ENCODE results near the gene L3MBTL2.
"Not testable (repeated sequence)": the region's sequence is repeated elsewhere in the genome, so short reads cannot be mapped to it uniquely, and the experiment has no call there.

The L3MBTL2 gene

DNA sequence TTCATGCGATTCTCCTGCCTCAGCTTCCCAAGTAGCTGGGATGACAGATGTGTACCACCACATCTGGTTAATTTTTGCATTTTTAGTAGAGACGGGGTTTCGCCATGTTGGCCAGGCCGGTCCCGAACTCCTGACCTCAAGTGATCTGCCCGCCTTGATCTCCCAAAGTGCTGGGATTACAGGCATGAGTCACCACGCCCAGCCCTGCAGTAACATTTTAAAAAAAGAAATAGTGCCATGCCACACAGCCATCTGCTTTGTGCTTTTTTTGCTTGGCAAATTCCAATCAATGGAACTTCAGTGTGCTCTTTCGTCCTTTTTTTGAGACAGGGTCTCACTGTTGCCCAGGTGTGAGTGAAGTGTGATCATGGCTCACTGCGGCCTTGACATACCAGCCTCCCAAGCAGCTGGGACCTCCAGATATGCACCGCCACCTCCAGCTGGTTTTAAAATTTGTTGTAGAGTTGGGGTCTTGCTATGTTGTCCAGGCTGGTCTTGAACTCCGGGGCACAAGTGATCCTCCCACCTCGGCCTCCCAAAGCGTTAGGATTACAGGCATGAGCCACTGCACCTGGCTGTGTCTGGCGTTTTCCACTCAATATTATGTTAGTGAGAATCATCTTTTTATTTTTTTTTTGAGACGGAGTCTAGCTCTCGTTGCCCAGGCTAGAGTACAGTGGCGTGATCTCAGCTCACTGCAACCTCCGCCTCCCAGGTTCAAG is 37.4 kb downstream of the L3MBTL2 start:
- no peak for FAIRE-seq

DNA sequence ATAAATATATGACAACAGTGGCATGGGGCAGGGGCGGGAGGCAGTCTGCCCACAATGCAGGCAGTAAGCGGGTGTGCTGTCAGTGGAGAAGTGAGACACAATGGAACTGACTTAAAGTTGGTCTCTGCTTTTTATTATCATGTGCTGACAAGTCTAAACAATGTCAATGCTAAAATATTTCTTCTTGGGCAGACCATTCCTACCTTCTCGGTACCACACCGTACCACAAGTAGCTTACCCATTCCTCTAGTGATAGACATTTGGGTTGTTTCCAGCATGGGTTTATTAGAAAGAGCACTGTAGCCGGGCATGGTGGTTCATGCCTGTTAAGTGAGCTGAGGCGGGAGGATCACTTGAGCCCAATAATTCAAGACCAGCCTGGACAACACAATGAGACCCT is 38.2 kb downstream of the L3MBTL2 start:
- no peak for FAIRE-seq

DNA sequence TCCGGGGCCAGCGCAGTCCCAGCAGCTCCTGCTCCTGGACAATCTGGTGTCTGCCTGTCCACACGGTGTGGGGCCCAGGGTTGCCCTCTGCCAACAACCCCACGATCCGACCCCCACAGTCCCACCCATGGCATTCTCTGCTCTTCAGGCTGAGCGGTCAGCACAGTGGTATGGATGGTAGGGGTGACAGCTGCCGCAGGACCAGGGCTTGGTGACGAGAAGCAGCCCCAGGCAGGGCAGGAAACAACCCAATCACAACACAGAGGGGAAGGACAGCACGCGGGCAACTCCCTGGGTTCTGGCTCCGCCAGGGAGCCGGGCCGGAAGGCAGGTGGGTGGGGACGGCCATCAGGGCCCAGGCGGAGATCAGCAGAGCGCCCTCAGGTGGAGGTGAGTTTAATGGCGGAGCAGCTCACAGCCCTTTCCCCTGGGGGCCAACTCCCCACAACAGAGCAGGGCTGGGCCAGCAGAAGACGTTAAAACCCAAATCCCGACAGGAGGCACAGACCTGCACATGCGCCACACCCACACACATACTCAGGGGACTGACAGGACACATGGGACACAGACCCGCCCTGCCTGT is 40.9 kb downstream of the L3MBTL2 start:
- FAIRE-seq, result no peak

DNA sequence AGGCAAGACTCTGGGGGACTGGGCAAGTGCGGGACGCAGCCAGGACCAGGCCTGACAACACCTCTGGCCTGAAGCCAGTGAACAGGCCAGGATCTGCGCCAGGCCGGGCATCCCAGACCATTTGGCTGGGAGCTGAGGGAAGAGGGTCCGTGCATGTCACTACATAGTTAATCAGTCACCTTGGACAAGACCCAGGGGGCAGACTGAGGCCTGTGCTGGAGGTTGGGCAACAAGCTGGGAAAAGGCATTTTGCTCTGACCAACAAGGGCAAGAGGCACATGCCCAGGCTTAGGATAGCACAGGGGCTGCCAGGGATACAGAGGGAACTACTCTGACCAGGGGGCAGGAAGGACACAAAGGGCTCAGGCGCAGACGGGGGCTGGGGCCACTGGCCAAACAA is 42.6 kb downstream of the L3MBTL2 start:
- FAIRE-seq, result no peak

DNA sequence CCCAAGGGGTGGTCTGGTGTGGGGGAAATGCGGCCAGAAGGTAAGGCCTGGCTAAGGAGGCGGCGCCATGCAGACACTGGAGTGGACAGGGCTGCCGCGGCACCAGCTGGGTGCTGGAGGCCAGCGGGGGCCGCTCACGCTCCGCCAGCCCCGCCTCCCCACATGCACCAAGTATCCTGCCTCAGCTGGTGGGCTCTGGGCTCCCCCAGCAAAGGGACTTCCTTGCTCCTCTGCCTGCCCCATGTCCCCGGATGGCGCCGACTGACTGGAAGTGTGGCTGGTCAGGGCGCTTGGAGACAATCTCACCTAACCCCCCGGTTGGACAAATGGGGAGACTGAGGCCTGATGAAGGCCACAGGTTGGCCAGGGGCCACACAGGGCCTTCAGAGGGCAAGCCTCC is 43.2 kb downstream of the L3MBTL2 start:
- FAIRE-seq, result no peak

DNA sequence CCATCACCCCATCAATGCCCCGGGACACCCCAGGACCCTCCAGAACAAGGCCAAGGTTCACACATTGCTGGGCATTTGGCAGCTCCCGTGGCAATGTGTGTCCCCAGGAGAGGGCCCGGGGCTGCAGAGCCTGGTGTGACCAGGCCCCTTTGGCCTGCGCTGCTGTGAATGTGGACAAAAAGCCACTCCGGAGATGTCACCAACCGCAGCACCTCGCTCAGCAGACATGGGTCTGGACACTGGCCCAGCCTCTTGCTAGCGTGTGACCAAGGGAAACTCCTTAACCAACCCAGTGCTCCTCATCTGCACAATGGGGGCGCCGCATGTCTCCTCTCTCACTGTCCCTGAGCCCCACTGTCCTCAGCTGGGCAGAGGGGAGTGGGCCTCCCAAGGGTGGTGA is 43.6 kb downstream of the L3MBTL2 start:
- FAIRE-seq, result no peak

DNA sequence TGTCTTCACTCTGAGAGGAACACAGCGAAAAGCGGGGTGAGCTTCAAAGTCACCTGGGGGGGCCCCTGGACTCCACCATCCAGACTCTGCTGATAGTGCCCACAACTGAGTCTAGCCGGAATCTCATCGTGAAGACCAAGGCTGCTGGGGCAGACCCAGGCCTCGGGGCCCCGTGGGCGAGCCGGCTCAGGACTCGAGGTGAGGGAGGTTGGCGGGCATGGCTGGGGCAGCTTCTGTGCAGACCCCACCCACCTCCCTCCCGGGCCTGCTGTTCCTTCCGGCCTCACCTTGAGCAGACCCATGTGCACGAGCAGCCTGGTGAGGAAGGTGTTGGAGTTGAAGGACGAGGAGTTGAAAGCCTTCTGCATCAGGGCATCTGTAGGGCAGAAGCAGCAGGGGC is 44.3 kb downstream of the L3MBTL2 start:
- FAIRE-seq, result no peak

DNA sequence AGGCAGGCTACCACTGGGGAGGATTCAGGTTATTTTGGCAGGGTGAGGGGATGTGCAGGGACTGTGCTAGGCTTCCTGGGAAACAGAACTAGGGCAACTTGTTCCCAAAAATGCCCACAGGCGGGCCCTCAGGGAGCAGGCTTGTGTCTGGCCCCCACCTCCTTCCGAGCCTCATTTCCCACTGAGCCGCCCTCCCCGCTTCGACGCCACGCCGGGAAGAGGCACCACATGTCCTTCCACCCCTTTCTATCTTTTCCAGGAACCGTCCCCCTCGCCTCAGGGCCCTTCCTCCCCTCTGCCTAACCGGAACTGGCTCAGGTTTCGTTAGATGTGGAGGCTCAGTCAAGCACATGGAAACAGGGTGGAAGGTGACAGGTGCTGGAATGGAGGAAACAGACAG is 45.0 kb downstream of the L3MBTL2 start:
- no peak for FAIRE-seq

DNA sequence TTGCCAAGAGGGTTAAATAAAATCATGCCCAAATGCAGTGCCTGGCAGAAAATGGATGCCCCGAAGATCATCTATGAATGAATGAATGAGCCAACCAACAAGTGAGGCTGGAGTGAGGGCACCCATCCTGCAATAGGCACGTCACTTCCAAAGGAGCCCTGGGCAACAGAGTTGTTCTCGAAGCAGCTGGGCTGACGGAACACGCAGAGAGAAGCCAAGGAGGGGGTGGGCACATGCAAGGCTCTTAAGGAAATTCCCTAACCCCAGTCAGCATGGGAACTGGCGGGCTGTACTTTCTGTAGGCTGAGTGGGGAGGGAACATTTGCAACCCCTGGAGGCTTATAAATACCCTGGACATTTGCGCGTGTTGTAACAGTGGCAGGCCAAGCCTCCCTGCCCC is 47.3 kb downstream of the L3MBTL2 start:
- no peak for FAIRE-seq

DNA sequence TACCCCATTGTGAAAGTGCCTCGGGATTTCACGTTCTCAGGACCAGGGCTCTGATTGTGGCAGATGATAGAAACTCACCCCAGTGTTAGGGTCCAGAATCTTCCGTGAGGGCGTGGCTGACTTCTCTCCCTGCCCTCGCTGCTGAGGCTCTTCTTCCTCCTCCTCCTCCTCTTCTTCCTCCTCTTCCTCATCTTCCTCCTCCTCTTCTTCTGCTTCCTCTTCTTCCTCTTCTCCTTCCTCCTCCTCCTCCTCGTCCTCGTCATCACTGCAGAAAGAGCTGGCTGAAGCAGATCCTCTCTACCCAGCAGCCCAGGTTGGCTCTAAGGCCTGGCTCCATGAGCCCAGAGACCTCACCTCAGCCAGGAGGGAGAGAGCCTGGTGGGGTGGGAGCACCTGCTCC is 49.1 kb downstream of the L3MBTL2 start:
- no peak for FAIRE-seq

DNA sequence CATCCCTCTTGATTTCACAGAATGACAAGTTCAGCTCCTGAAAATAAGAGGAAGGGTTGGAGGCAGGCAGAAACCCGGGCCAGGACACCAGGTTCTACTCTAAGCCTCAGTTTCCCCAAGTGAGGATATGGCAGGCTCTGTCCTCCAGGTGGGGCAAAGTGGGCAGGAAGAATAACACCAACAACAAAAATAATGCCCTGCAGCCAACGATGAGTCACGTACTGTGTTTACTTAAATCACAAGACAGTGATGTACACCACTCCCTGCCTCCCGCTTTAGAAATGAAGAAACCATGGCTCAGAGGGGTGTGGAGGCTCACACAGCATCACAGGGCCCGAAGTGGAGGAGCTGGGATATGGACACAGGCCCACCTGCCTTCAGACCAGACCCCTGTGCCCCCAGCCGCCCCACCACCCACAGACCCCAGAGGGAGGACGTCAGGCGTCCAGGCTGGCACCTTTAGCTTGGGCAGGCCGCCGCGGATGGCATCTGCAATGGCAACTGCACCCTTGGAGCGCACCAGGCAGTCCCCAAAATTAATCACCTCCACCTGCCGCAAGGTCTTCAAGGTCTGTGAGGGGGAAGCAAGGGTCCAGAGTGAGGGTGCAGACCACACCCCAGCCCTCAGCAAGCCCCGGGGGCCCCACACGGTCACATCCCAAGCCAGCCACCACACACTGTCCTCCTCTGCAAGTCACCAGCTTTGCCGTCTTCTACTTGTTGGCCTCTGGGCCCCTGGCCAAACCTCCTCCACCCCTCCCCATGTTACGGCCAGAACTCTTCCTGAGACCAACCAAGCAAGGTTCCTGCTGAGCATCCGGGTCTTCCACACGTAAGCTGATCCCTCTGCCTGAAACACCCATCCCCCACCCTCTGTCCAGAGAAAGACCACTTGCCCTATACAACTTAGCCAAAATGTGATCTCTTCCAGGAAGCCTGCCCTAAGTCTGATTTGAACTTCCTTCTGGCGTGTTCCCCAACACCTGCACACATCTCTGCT is 51.4 kb downstream of the L3MBTL2 start:
- FAIRE-seq, result no peak

DNA sequence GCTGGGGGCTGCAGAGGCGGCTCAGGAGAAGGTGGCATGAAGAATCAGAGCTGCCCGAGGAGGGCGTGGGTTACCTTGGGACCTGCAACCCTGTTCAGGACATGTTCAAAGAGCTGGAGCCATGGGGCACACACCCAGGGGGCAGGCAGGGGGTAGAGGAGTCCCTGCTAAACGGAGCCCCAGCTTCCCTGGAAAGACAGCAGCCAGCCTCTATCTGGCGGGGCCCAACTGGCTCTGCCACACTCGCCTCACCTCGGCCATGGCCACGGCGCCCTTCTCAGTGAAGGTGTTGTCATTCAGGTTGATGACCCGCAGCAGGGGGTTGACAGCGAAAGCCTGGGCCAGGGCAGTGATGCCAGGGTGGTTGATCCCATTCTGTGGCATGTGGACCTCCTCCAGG is 52.6 kb downstream of the L3MBTL2 start:
- FAIRE-seq, result no peak

DNA sequence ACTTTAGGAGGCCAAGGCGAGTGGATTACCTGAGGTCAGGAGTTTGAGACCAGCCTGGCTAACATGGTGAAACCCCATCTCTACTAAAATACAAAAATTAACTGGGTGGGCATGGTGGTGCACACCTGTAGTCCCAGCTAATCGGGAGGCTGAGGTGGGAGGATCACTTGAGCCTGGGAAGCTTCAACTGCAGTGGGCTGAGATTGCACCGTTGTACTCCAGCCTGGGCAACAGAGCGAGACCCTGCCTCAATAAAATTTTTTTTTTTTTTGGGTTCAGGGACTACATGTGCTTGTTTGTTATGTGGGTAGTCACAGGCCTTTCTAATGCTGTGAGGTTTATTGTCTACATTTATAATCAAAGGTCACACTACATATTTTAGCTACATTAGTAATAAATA is 54.6 kb downstream of the L3MBTL2 start:
- FAIRE-seq, result not testable (repeated sequence)

DNA sequence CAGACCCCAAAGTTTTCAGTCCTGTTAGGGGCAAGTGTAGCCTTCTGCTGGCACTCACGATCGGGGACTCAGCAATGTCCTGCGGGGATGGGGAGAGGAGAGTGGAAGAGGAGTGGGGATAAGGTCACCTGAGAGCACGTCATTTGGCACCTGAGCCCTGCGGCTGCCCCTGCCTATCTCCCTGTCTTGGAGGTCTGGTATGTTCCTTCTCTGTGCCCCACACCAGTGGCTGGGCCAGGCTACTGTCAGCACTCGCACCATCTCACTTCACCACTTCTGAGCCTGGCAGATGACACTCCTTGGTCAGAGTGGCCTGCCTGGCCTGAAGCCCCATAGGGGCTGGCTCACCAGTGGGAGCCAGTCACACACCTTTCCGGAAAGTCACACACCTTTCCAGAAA is 55.8 kb downstream of the L3MBTL2 start:
- FAIRE-seq, result no peak

DNA sequence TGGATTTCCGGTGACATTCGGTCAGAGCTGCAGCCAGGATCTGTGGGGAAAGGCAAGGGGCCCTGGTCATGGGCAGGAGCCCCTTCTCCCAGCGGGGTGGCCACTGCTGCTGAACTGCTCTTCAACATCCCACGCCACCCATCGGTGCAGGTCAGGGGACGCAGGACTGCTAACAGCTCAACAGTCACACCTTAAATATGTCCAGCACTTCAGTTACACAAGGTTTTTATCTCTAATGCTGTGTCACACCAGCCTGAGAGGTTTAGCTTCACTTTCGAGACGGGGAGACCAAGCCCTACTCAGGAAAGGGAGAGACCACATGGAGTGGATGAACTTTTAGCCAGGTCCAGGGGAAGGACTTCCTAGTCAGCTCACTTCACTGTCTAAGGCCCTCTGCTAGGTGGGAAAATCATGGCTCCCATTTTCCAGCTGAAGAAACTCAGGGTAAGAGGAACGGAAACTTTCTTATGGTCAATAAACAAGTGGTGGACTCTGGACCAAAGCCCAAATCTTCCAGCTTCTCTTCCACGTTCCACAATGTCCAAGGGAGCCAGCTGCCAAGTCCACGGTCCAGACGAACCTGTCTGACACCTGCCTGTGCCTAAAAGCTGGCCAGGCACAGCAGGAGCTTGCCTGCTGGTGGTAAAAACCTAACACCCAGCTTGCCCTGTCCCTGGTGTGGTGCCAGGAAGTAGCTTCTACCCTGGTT is 56.6 kb downstream of the L3MBTL2 start:
- no peak for FAIRE-seq

DNA sequence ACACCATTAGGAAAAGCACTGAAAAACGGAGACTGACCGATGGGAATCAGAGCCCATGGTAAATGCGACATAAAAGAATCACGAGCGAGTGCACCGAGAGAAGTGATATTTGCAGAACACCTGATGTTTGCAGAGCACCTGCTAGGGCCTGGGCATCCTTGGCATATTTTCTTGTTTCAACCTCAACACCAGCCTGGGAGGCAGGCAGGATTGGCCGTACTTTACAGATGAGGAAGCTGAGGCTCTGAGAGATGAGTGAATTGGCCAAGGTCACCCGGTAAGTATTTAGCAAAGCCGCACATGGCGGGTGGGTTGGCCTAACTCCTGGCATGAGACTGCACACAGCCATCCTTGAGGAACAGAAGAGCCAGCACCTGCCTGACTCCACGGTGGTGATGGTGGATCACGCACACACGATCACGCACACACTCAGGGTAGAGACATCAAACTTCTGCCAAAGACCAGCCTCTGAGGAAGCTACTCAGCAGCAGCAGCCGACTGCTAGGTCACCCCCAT is 57.2 kb downstream of the L3MBTL2 start:
- FAIRE-seq, result no peak

DNA sequence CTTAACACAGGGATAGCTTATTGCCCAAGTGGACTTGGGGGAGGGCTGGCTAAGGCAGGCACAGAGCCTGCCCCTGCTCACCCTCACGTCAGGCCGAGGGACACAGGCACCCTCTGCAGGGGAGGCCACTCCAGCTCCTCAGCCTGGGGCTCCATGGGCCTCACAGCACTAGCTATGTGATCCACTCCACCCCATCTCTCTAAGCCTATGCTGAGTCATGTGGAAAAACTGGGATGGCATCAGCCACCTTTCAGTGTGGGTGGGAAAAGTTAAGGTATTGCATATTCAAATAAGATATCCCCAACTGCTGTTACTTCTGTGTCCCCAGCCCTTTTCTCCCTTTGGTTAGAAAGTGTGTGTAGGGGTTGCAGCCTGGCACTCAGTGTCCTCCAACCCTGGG is 58.6 kb downstream of the L3MBTL2 start:
- no peak for FAIRE-seq

DNA sequence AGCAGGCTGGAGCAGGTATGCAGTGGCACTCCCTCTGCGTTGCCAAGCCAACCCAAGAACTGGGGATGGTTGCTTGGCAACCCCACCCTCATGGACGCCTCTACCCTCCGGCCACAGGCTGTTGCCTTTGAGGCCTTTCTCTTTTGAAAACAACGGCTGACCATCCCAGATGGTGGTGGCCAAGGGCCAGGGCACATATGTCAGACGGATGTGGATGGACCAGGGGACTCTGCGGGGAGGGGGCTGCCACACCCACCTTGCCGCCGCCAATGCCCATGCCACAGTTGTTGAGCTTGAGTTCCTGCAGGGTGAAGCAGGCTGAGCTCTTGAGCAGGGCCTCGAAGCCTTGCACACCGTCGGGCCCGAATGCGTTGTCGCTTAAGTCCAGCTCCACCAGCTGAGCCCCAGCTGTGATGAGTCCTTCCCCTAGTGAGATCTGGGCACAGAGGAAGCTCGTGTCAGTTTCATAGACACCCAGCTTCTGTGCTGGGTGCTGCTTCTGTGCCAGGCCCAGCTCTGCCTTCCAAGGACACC is 59.4 kb downstream of the L3MBTL2 start:
- no peak for FAIRE-seq

DNA sequence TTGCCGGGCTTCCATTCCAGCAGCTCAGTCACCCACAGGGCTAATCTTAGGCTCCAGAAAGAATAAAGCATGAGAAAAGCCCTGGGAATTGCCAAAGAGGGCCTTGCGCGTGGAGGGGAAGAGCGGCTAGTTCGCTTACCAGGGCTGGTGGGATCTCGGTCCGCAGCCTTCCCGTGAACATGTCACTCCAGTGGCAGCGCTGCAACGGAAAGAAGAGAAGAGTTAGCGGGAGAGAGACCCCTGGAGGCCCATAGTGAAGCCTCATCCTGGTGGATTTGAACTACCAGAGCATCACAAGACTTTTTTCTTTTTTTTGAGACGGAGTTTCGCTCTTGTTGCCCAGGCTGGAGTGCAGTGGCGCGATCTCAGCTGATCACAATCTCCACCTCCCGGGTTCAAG is 62.8 kb downstream of the L3MBTL2 start:
- no peak for FAIRE-seq

DNA sequence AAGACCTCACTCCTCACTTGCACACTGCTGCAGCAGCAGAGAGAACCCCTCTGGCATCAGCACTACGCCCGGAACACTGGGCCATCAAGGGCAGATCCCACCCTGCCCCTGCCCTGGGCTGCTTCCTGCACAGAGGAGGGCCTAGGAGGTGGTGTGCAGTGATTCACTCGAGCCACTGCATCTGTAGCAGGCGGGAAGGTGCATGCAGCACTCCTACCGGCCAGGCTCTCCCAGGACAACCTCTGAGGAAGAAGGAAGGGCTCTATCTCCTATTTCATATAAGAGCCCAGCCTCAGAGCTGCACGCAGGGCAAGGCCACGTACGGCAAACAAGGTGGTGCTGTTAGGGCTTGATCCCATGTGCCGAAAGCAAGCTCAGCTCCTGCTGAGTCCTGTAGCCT is 66.7 kb downstream of the L3MBTL2 start:
- FAIRE-seq, result no peak

DNA sequence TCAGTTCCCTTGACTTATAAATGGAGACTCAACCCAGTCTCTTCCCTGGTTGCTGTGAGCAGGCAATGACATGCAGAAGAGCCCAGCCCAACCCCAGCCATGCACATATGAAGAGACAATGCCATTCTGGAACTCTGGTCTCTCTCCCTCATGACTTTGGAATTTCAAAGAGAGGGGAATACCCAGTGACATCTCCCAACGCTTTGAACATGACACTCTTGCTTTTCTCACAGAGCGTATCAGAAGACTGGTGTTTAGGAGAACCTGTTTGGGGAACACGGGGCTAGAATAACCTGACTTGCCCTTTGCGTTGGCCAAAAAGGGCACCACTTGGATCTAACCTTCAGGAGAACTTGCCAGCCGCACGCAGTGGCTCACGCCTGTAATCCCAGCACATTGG is 68.0 kb downstream of the L3MBTL2 start:
- no peak for FAIRE-seq

DNA sequence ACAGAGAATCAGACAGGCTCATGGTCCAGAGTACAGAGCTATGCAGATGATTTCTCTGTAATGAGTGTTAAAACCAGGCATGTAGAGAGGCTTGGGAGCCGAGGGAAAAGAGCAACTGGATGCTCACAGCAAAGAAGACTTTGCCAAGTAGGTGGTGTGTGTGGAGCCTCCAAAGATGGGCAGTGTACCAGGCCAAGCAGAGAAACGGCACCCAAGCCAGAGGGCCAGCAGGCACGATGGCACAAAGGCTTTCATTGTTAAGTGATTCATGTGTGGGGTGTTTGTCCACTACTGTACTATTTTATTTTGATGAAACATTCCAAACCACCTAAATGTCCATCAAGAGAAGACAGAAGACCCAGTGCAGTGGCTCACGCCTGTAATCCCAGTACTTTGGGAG is 69.7 kb downstream of the L3MBTL2 start:
- FAIRE-seq, result no peak

DNA sequence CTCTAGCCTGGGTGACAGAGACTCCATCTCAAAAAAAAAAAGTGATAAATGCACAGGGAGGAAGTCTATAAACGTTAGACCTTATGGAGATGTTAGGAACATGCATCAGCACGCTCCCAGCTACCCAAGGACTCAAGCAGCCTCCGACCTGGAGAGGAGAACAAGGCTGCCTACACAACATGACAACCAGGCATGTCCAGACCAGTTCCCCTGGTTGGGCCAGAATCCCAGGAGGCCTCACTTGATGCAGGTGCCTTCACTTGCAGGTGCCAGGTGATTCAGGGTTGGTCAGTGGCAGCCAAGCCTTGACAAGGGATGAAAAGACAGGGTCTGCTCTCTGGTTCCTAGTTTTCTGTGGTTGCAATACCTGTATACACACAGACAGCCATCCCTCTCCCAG is 75.0 kb downstream of the L3MBTL2 start:
- FAIRE-seq, result no peak
